A549 treated with CpdA at 1 μM for 4 hours (cell line): ENCODE results near the gene SPATA31A7. TPM values are rescaled to one million over a fixed set of nuclear protein-coding genes. Genes with fewer than 3 reads are reported as not detected.

Experiments
- total RNA-seq: library from RNA; stranded (reverse); fragments of 200-300 nt; extraction: Qiagen RNA extraction; gene quantifications from 5 replicates; pipeline ENCODE4 v1.2.3, GENCODE V29; 2022; ENCODE audit warnings: low read depth

Gene SPATA31A7
- total RNA-seq: not detected in 5 replicates

GRCh38 chr9:61189736-61190135, at the start of gene SPATA31A7:
Gene SPATA31A7 (plus strand): TSS chr9:61190036. CDS start chr9:61190065, 29 bp downstream.

